GM12865 (cell line): ENCODE results near the gene C5.

Experiments
- DNase-seq: peaks from one replicate; pipeline ENCODE4 v3.0.0; 2010; ENCODE audit warnings: low read depth
- H3K4me3 ChIP-seq: 2 replicates; pipeline ENCODE4 v1.5.1; 2011; ENCODE audit warnings: mild to moderate bottlenecking, low read depth, low read length, control low read depth
- TF ChIP-seq, protein P1 (sequence below): IDR thresholded peaks from 2 replicates; pipeline ENCODE4 v1.5.1; 2011; ENCODE audit warnings: low read length, control low read depth, low read depth, inconsistent platforms; ENCODE audit not compliant: insufficient read depth; ENCODE audit errors: missing control alignments

Gene C5

DNA sequence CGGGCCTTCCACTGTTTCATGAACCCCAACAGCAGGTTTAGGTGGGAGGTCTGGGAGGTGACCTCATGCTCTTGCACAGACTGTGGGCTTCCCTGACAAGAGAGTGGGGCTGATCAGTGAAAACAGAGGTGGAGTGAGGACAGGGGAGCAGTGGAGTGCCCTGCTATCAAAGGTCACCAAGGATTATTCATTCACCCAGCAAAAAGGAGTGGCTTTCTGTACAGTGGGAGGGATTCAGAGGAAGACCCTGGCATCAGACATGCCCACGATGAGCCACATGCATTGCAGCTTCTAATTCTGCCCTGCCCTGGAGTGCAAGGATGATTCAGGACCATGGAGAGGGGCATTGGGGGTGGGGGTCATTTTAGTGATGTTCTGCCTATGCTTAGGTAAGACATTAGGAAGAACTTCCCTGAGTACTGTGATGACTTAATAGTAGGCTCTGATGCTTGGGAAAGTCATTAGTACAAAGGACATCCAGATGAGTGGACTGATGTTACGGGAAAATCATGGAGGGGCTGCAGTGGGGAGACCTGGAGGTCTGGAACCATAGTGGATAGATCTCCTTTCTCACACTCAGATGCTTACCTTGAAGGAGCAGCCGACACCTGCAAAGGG lies 136.3 kb downstream of the C5 start:
- H3K4me3 ChIP-seq, result no peak overlapping the region
- no peak for DNase-seq
- TF ChIP-seq, protein P1, sequence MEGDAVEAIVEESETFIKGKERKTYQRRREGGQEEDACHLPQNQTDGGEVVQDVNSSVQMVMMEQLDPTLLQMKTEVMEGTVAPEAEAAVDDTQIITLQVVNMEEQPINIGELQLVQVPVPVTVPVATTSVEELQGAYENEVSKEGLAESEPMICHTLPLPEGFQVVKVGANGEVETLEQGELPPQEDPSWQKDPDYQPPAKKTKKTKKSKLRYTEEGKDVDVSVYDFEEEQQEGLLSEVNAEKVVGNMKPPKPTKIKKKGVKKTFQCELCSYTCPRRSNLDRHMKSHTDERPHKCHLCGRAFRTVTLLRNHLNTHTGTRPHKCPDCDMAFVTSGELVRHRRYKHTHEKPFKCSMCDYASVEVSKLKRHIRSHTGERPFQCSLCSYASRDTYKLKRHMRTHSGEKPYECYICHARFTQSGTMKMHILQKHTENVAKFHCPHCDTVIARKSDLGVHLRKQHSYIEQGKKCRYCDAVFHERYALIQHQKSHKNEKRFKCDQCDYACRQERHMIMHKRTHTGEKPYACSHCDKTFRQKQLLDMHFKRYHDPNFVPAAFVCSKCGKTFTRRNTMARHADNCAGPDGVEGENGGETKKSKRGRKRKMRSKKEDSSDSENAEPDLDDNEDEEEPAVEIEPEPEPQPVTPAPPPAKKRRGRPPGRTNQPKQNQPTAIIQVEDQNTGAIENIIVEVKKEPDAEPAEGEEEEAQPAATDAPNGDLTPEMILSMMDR, result no peak

DNA sequence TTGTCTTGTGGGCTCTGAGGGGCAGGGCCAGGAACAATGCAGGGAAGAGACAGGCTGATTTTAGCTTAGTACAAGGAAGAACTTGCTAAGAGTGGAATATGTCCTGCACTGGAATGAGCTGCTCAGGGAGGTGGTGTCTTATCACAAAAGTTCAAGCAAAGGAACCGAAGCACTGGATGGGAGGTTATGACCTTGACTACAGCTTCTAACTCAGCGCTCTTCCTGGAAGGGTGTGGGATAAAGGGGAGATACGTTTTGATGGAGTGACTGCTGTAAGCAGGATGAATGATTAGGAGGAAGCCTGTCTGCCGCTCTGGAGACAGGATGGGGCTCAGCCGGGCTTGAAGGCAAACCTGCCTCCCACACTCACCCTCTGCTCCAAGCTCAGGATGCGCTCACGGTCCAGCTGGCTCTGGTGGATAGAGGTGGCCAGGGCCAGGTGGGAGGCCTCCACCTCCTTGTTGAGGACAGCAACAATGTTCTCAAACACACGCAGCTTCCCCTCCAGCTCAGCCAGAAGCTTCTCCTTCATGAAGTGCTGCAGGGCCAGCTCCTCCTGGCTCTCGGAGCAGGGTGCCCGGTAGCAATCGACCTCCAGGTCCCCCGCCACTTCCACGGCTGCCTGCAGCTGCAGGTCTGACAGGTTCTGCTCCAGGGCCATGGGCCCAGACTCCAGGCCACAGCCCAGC lies 137.0 kb downstream of the C5 start:
- TF ChIP-seq, protein P1, result no peak
- DNase-seq, result no peak
- no peak overlapping the region for H3K4me3 ChIP-seq

DNA sequence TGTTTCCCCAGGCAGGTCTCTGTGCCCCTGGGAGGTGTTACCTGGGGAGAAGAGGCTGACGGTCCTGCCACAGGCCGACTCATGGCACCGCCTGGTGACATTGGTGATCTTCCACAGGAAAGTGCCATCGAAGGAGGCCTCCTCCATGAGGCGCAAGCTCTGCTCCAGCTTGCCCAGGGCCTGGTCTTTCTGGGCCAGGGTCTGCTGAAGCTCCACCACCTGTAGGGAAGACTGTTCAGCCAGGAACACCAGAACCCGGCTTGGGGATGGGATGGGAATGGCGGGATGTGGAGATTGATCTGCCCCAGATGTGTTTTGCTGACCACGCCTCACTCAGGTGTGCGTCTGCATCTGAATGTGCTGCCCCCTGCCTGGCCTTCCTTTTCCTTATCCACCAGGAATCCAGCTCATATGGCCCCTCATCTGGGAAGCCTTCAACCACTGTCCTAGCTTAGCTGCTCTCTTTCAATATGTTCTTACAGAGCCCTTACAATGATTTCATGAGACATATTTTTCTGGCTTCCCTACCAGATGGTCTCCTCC lies 138.7 kb downstream of the C5 start:
- no peak overlapping the region for H3K4me3 ChIP-seq
- TF ChIP-seq, protein P1, result no peak
- no peak for DNase-seq

DNA sequence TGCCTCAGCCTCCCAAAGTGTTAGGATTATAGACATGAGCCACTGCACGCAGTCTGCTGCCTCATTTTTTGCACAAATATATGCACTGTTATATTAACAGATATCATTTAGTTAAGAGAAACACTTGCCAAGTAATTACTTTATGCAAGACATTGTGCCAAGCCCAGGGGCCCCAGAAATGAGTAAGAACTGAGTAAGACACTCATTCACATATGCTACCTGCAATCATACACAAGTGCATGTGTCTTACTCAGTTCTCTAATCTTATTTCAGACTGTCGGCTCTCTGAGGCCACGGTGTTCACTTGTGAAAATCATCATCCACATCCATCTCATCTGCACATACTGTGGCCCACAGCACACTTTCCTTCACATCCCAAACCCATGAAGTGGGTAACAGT lies 139.4 kb downstream of the C5 start:
- DNase-seq, result no peak
- no peak overlapping the region for H3K4me3 ChIP-seq
- TF ChIP-seq, protein P1, result no peak

DNA sequence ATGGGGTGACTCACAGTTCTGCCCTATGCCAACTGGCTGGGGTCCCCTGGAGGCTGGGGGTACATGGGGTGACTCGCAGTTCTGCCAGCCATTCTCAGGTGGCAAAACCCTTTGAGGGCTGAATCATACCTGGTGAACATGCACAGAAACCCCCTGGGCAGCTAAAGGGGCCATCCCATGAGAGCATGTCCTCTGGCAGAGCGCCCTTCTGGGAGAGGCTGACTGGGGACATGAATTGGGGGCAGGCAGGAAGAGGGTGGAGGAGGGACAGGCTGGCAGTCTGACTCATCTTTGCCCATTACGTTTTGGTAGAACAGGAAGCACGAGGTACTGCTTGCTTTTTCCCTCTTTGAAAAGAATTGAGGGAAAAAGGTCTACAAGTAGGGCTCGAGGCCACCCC lies 140.2 kb downstream of the C5 start:
- TF ChIP-seq, protein P1, result no peak
- DNase-seq, result no peak
- no peak overlapping the region for H3K4me3 ChIP-seq

DNA sequence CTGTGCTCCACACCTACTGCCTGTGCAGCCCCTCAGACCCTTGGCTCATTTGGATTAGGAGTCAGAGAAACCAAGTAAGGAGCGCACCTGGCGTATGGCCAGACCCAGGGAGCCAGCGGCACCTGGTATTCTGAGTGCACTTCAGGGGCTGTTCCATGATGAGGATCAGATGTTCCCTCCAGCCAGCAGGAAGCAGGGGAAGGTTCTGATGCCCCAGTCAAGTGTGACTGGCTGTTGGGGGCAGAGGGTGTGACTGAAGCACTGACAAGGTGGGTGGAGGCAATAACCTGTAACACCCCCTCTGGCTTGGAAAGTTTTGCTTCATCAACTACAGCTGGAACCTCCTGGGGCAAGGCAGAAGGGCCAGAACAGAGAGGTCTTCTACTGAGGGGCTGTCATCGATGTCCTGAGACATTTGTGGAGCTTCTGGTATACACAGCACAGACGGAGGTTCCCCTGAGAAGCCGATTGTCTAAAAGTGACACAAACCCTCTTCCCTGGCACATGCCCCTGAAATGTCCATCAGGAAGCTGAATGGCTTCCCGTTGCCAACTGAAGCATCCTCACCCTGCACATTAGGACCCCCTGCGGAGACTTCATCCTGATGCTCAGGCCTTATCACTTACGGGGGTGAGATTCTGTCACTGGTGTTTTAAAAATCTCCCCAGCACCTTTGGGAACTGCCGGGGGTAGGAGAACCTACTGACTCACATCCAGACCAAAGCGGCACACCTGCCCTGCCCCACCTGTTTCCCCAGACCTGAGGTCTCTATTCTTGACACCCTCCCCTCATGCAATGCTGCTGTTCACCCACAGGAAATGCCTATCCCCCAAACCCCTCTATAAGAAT lies 144.5 kb downstream of the C5 start:
- peak; percentile 26 for DNase-seq
- TF ChIP-seq, protein P1, result no peak
- no peak overlapping the region for H3K4me3 ChIP-seq
